ENCODE measurements around the gene ZNF497.
A peak's percentile ranks its signal among the peaks of the same experiment; 100 is the strongest.

The ZNF497 gene

DNA sequence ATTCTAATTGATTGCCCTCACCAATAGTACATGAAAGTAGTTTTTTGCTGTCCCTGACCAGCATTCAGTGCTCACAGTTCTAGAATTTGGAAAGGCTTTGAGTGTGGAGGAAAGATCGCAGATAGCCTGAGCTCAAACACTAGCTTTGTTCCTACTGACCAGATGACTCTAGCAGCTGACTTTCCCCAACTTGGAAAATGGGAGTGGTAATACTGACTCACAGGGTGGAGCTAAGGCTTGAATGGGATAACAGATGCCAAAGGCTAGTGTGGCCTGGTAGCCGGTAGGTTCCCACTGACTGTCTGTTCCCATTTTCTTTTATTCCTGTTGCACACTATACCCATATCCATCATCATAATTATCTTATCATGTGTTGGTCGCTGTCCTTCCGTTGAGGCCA is 32.1 kb downstream of the ZNF497 start:
- no peaks in the 10 kb centered on the region for H3F3A ChIP-seq (ENCODE audit: insufficient read depth)
- TF ChIP-seq, protein P1, sequence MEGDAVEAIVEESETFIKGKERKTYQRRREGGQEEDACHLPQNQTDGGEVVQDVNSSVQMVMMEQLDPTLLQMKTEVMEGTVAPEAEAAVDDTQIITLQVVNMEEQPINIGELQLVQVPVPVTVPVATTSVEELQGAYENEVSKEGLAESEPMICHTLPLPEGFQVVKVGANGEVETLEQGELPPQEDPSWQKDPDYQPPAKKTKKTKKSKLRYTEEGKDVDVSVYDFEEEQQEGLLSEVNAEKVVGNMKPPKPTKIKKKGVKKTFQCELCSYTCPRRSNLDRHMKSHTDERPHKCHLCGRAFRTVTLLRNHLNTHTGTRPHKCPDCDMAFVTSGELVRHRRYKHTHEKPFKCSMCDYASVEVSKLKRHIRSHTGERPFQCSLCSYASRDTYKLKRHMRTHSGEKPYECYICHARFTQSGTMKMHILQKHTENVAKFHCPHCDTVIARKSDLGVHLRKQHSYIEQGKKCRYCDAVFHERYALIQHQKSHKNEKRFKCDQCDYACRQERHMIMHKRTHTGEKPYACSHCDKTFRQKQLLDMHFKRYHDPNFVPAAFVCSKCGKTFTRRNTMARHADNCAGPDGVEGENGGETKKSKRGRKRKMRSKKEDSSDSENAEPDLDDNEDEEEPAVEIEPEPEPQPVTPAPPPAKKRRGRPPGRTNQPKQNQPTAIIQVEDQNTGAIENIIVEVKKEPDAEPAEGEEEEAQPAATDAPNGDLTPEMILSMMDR (IDR thresholded peaks at IDR 0.05; ENCODE audit: insufficient read depth, low read length, poor library complexity, severe bottlenecking): no peak
- TF ChIP-seq EZH2phosphoT487 (conservative IDR thresholded peaks at IDR 0.05; ENCODE audit: low read length): no peak

GRCh38 chr19:58328999-58329398 is 33.6 kb downstream of the ZNF497 start:
- no peak for TF ChIP-seq EZH2phosphoT487 (conservative IDR thresholded peaks at IDR 0.05; ENCODE audit: low read length)
- TF ChIP-seq, protein P1 (IDR thresholded peaks at IDR 0.05; ENCODE audit: insufficient read depth, low read length, poor library complexity, severe bottlenecking): no peak
- H3K79me2 ChIP-seq (ENCODE audit: insufficient read depth, low read length): peaks cover 10% of the 10 kb centered on the region; the same call in 1 of the 2 replicates
- H3K9me2 ChIP-seq (replicated peaks; ENCODE audit: insufficient read depth, low read length): no peaks in the 10 kb centered on the region
- no peak overlapping the region for H3K9ac ChIP-seq (ENCODE audit: low read length)
- no peaks in the 10 kb centered on the region for H3K36me3 ChIP-seq (ENCODE audit: low read length)
- no peak overlapping the region for H3K4me2 ChIP-seq (ENCODE audit: low read depth, low read length, poor library complexity, severe bottlenecking)
- no peaks in the 10 kb centered on the region for H3K27me3 ChIP-seq (ENCODE audit: low read length)
- H3K4me3 ChIP-seq (ENCODE audit: insufficient read depth, low read length, poor library complexity, severe bottlenecking): no peak overlapping the region
- H4K20me1 ChIP-seq (ENCODE audit: low read depth, low read length): no peaks in the 10 kb centered on the region
- H2AFZ ChIP-seq (ENCODE audit: low read depth, low read length, severe bottlenecking): no peak overlapping the region
- H3K9me3 ChIP-seq (ENCODE audit: insufficient read depth, low read length): no peaks in the 10 kb centered on the region
- no peaks in the 10 kb centered on the region for H3F3A ChIP-seq (ENCODE audit: insufficient read depth)
- H3K27ac ChIP-seq (ENCODE audit: low read depth, low read length): no peak overlapping the region

More for the DNA sequence above, 32.1 kb downstream of the ZNF497 start:
- Histone ChIP-seq H3K36me3 (ENCODE audit: low read length) (no peaks in the 10 kb centered on the region), H3K4me3 (ENCODE audit: insufficient read depth, low read length, poor library complexity, severe bottlenecking) (no peak overlapping the region), H3K9me2 (replicated peaks; ENCODE audit: insufficient read depth, low read length) (no peaks in the 10 kb centered on the region), H4K20me1 (ENCODE audit: low read depth, low read length) (no peaks in the 10 kb centered on the region), H3K9ac (ENCODE audit: low read length) (no peak overlapping the region), H3K27ac (ENCODE audit: low read depth, low read length) (no peak overlapping the region), H3K27me3 (ENCODE audit: low read length) (no peaks in the 10 kb centered on the region), H2AFZ (ENCODE audit: low read depth, low read length, severe bottlenecking) (no peak overlapping the region), H3K9me3 (ENCODE audit: insufficient read depth, low read length) (no peaks in the 10 kb centered on the region), H3K4me2 (ENCODE audit: low read depth, low read length, poor library complexity, severe bottlenecking) (no peak overlapping the region), H3K79me2 (ENCODE audit: insufficient read depth, low read length) (peaks cover 10% of the 10 kb centered on the region; the same call in 1 of the 2 replicates)

DNA sequence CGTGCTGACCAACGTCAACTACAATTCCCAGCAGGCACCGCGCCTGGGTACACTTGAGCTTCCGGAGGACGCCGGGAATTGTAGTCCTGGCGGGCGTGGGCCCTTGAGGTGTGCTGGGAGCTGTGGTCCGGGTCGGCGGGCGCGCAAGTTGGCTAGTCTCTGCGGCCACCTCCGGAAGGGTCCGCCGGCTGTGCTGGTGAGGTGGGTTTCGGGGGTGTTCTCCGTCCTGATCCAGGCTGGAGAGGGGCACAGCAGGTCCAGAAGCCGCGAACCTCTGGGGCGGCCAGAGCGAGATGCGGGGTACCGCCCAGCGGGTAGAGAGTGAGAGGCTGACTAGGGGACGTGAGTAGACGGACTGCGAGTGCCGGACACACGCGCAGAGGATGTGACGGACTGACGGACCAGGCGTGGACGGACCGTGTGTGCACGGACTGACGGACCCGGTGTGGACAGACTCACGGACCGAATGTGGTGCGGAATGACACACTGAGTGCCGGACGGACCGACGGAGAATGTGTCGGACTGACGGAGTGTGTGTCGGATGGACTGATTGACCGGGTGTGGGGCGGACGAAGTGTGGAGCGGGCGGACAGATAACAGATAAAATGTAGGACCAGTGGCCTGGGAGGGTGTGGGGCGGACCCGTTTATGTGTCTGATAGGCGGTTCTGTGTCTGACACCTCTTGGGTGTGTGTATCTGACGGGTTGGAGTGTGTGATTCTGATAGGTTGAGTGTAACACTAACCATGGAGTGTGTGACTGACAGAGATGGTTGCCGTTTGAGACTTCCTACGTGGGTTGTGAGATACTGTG is 35.4 kb downstream of the ZNF497 start, which contains the start of gene ZSCAN22:
ZSCAN22 (plus strand) TSS at position 81 of the 813 bp plus-strand sequence. CDS start 7,809 bp downstream, outside the sequence.
- no peaks in the 10 kb centered on the region for H3K27me3 ChIP-seq (ENCODE audit: low read length)
- H3K9me3 ChIP-seq (ENCODE audit: insufficient read depth, low read length): no peaks in the 10 kb centered on the region
- peak within 1 kb of the TSS; percentile 66 for H3K4me2 ChIP-seq (ENCODE audit: low read depth, low read length, poor library complexity, severe bottlenecking)
- H3K79me2 ChIP-seq (ENCODE audit: insufficient read depth, low read length): peaks cover 6% of the 10 kb centered on the region; the same call in 1 of the 2 replicates
- H3K36me3 ChIP-seq (ENCODE audit: low read length): no peaks in the 10 kb centered on the region
- H4K20me1 ChIP-seq (ENCODE audit: low read depth, low read length): no peaks in the 10 kb centered on the region
- H2AFZ ChIP-seq (ENCODE audit: low read depth, low read length, severe bottlenecking): peak within 1 kb of the TSS; percentile 10
- no peak within 1 kb of the TSS for H3K27ac ChIP-seq (ENCODE audit: low read depth, low read length)
- no peaks in the 10 kb centered on the region for H3K9me2 ChIP-seq (replicated peaks; ENCODE audit: insufficient read depth, low read length)
- peak within 1 kb of the TSS; percentile 82 for H3K4me3 ChIP-seq (ENCODE audit: insufficient read depth, low read length, poor library complexity, severe bottlenecking)
- H3K9ac ChIP-seq (ENCODE audit: low read length): peak within 1 kb of the TSS; percentile 72
- H3F3A ChIP-seq (ENCODE audit: insufficient read depth): no peaks in the 10 kb centered on the region
- TF ChIP-seq, protein P1 (IDR thresholded peaks at IDR 0.05; ENCODE audit: insufficient read depth, low read length, poor library complexity, severe bottlenecking): no peak
- TF ChIP-seq EZH2phosphoT487 (conservative IDR thresholded peaks at IDR 0.05; ENCODE audit: low read length): no peak

Measured in SU-DHL-6 (cell line).